ENCODE measurements around the gene DOK1. TPM values are rescaled to one million over a fixed set of nuclear protein-coding genes. Genes with fewer than 3 reads are reported as not detected.

DOK1 gene
- total RNA-seq, 8 experiments from 2014 or later, result 1.6 to 23.0 (median 6.3) TPM

GRCh38 chr2:74529357-74530238 lies 24.9 kb upstream of the DOK1 start, which contains the start of the genes AUP1 and HTRA2:
Gene AUP1 (minus strand): TSS chr2:74529706. CDS start chr2:74529629, 77 bp downstream.
Gene HTRA2 (plus strand): TSS chr2:74529933. CDS start chr2:74530007, 74 bp downstream.
- in situ Hi-C loops (cut with MboI; ENCODE audit: low pct_unique_long_range_greater_than_20kb in 2 of 9, low sequenced_read_pairs in 9 of 9, unreplicated experiment in 9 of 9), result no loop called here
- peak; percentile 86 to 95 (median 94) for ATAC-seq (replicated peaks in 6 of 8)
- Histone ChIP-seq H3K4me3 (peak within 1 kb of the TSS; percentile 69 to 96 (median 91)), H3K27ac (peak within 1 kb of the TSS; percentile 67 to 86), H3K4me1 (replicated peaks in 1 of 2) (peaks cover 13 to 17% of the 10 kb centered on the region in 2 donors)
- 0 to 2% (median 1%) methylated on average over 5 to 33 of the region's 87 CpGs; no CpG with 5 or more reads in 7 of the 10 experiments for WGBS, 10 experiments

GRCh38 chr2:74530239-74531187 lies 24.0 kb upstream of the DOK1 start:
- Histone ChIP-seq H3K27ac (peak overlapping the region; percentile 37 to 40), H3K4me3 (peak overlapping the region; percentile 69 to 96 (median 91)), H3K4me1 (replicated peaks in 1 of 2) (peaks cover 13 to 17% of the 10 kb centered on the region in 2 donors)
- peak; percentile 3 to 30 (median 14) for ATAC-seq (replicated peaks in 6 of 8)
- WGBS, 10 experiments, result 0 to 40% (median 5%) methylated on average over 1 to 7 of the region's 54 CpGs; no CpG with 5 or more reads in 1 of the 10 experiments
- in situ Hi-C loops (cut with MboI; ENCODE audit: low pct_unique_long_range_greater_than_20kb in 2 of 9, low sequenced_read_pairs in 9 of 9, unreplicated experiment in 9 of 9), result no loop called here

- 78 to 100% (median 95%) methylated on average over 1 to 5 of the region's 7 CpGs; no CpG with 5 or more reads in 3 of the 10 experiments for WGBS, 10 experiments
- Histone ChIP-seq H3K4me3 (no peak overlapping the region), H3K4me1 (replicated peaks in 1 of 2) (peaks cover 13 to 17% of the 10 kb centered on the region in 2 donors), H3K27ac (no peak overlapping the region)
- ATAC-seq (replicated peaks in 6 of 8), result no peak
- in situ Hi-C loops (cut with MboI; ENCODE audit: low pct_unique_long_range_greater_than_20kb in 2 of 9, low sequenced_read_pairs in 9 of 9, unreplicated experiment in 9 of 9), result no loop called here
Observed at GRCh38 chr2:74531666-74532065, 22.9 kb upstream of the DOK1 start.

GRCh38 chr2:74532222-74532621 lies 22.3 kb upstream of the DOK1 start:
- H3K4me3 ChIP-seq, result peak overlapping the region in 1 of 5 donors; percentile 10
- no peak for ATAC-seq (replicated peaks in 6 of 8)
- in situ Hi-C loops (cut with MboI; ENCODE audit: low pct_unique_long_range_greater_than_20kb in 2 of 9, low sequenced_read_pairs in 9 of 9, unreplicated experiment in 9 of 9), result no loop called here

GRCh38 chr2:74533464-74533863 lies 21.1 kb upstream of the DOK1 start:
- in situ Hi-C loops (cut with MboI; ENCODE audit: low pct_unique_long_range_greater_than_20kb in 2 of 9, low sequenced_read_pairs in 9 of 9, unreplicated experiment in 9 of 9), result no loop called here
- H3K4me3 ChIP-seq, result no peak overlapping the region
- WGBS, 10 experiments, result 73 to 100% (median 100%) methylated on average over 1 to 4 of the region's 4 CpGs; no CpG with 5 or more reads in 1 of the 10 experiments

More at GRCh38 chr2:74532222-74532621, 22.3 kb upstream of the DOK1 start:
- peaks cover 13 to 17% of the 10 kb centered on the region in 2 donors for H3K4me1 ChIP-seq (replicated peaks in 1 of 2)
- no peak overlapping the region for H3K27ac ChIP-seq

GRCh38 chr2:74534411-74534810 lies 20.1 kb upstream of the DOK1 start:
- ATAC-seq (replicated peaks in 6 of 8), result no peak
- in situ Hi-C loops (cut with MboI; ENCODE audit: low pct_unique_long_range_greater_than_20kb in 2 of 9, low sequenced_read_pairs in 9 of 9, unreplicated experiment in 9 of 9), result no loop called here
- Histone ChIP-seq H3K27ac (no peak overlapping the region), H3K4me1 (replicated peaks in 1 of 2) (peaks cover 7 to 11% of the 10 kb centered on the region in 2 donors), H3K4me3 (no peak overlapping the region)
- 96 to 100% (median 100%) methylated on average over 2 to 5 of the region's 12 CpGs; no CpG with 5 or more reads in 6 of the 10 experiments for WGBS, 10 experiments

More at GRCh38 chr2:74533464-74533863, 21.1 kb upstream of the DOK1 start:
- H3K27ac ChIP-seq, result no peak overlapping the region
- peaks cover 10 to 14% of the 10 kb centered on the region in 2 donors for H3K4me1 ChIP-seq (replicated peaks in 1 of 2)
- ATAC-seq (replicated peaks in 6 of 8), result no peak

- no peak overlapping the region for H3K27ac ChIP-seq
- no peak overlapping the region for H3K4me3 ChIP-seq
- no peak for ATAC-seq (replicated peaks in 6 of 8)
- no CpG with 5 or more reads among the region's 10 CpGs for WGBS, 10 experiments
- H3K4me1 ChIP-seq (replicated peaks in 1 of 2), result peaks cover 7 to 11% of the 10 kb centered on the region in 2 donors
- in situ Hi-C loops (cut with MboI; ENCODE audit: low pct_unique_long_range_greater_than_20kb in 2 of 9, low sequenced_read_pairs in 9 of 9, unreplicated experiment in 9 of 9), result no loop called here
Observed at GRCh38 chr2:74535440-74535965, 19.0 kb upstream of the DOK1 start.

GRCh38 chr2:74536166-74536950 lies 18.2 kb upstream of the DOK1 start:
- no peak overlapping the region for H3K4me3 ChIP-seq
- no peak for ATAC-seq (replicated peaks in 6 of 8)
- in situ Hi-C loops (cut with MboI; ENCODE audit: low pct_unique_long_range_greater_than_20kb in 2 of 9, low sequenced_read_pairs in 9 of 9, unreplicated experiment in 9 of 9), result no loop called here
- WGBS, 10 experiments, result 86 to 100% (median 95%) methylated on average over 2 to 12 of the region's 23 CpGs; no CpG with 5 or more reads in 6 of the 10 experiments
- H3K27ac ChIP-seq, result no peak overlapping the region
- H3K4me1 ChIP-seq (replicated peaks in 1 of 2), result peaks cover under 1 to 5% of the 10 kb centered on the region in 2 donors

GRCh38 chr2:74537140-74537539 lies 17.4 kb upstream of the DOK1 start:
- WGBS, 10 experiments, result 28 to 83% (median 68%) methylated on average over 1 to 3 of the region's 4 CpGs; no CpG with 5 or more reads in 2 of the 10 experiments
- in situ Hi-C loops (cut with MboI; ENCODE audit: low pct_unique_long_range_greater_than_20kb in 2 of 9, low sequenced_read_pairs in 9 of 9, unreplicated experiment in 9 of 9), result no loop called here
- ATAC-seq (replicated peaks in 6 of 8), result peak in 2 of 8 experiments; percentile 52 to 69
- no peak overlapping the region for H3K4me3 ChIP-seq
- no peak overlapping the region for H3K27ac ChIP-seq
- no peaks in the 10 kb centered on the region for H3K4me1 ChIP-seq (replicated peaks in 1 of 2)

- Histone ChIP-seq H3K27ac (no peak overlapping the region), H3K4me3 (no peak overlapping the region), H3K4me1 (replicated peaks in 1 of 2) (no peaks in the 10 kb centered on the region)
- in situ Hi-C loops (cut with MboI; ENCODE audit: low pct_unique_long_range_greater_than_20kb in 2 of 9, low sequenced_read_pairs in 9 of 9, unreplicated experiment in 9 of 9), result no loop called here
- WGBS, 10 experiments, result 65 to 100% (median 89%) methylated on average over 1 to 6 of the region's 7 CpGs; no CpG with 5 or more reads in 4 of the 10 experiments
- ATAC-seq (replicated peaks in 6 of 8), result no peak
Observed at GRCh38 chr2:74538881-74539339, 15.6 kb upstream of the DOK1 start.

GRCh38 chr2:74540291-74540690 lies 14.2 kb upstream of the DOK1 start:
- in situ Hi-C loops (cut with MboI; ENCODE audit: low pct_unique_long_range_greater_than_20kb in 2 of 9, low sequenced_read_pairs in 9 of 9, unreplicated experiment in 9 of 9), result no loop called here
- Histone ChIP-seq H3K27ac (no peak overlapping the region), H3K4me3 (no peak overlapping the region), H3K4me1 (replicated peaks in 1 of 2) (no peaks in the 10 kb centered on the region)
- ATAC-seq (replicated peaks in 6 of 8), result peak in 2 of 8 experiments; percentile 87 to 93
- WGBS, 10 experiments, result 0 to 100% (median 85%) methylated on average over 1 to 4 of the region's 5 CpGs; no CpG with 5 or more reads in 4 of the 10 experiments

GRCh38 chr2:74542978-74543377 lies 11.5 kb upstream of the DOK1 start:
- ATAC-seq (replicated peaks in 6 of 8), result no peak
- in situ Hi-C loops (cut with MboI; ENCODE audit: low pct_unique_long_range_greater_than_20kb in 2 of 9, low sequenced_read_pairs in 9 of 9, unreplicated experiment in 9 of 9), result no loop called here
- WGBS, 10 experiments, result 20 to 100% (median 80%) methylated on average over 1 of the region's 1 CpG; no CpG with 5 or more reads in 4 of the 10 experiments

More at GRCh38 chr2:74542978-74543377, 11.5 kb upstream of the DOK1 start:
- Histone ChIP-seq H3K4me1 (replicated peaks in 1 of 2) (peaks cover 0 to 1% of the 10 kb centered on the region in 2 donors), H3K4me3 (no peak overlapping the region), H3K27ac (no peak overlapping the region)
